Measurements from ENCODE around the gene CACNA2D2. TPM values are rescaled to one million over a fixed set of nuclear protein-coding genes. Genes with fewer than 3 reads are reported as not detected.

The CACNA2D2 gene
- polyA plus RNA-seq, 1 donor from 2014 or later = 0.11 TPM

- Mint-ChIP-seq H3K4me1 (peaks cover 0 to 1% (median 0%) of the 10 kb centered on the region in 3 donors), H3K36me3 (peaks cover 3% of the 10 kb centered on the region), H3K27ac (no peak overlapping the region), H3K4me3 (no peak overlapping the region), H3K9me3 (no peaks in the 10 kb centered on the region), H3K27me3 (peaks cover 1% of the 10 kb centered on the region)
Measured at GRCh38 chr3:50444213-50444612, 59.2 kb downstream of the CACNA2D2 start.

GRCh38 chr3:50442945-50443579 lies 60.4 kb downstream of the CACNA2D2 start:
- H3K27me3 Mint-ChIP-seq = peaks cover 1% of the 10 kb centered on the region
- H3K36me3 Mint-ChIP-seq = peaks cover 3% of the 10 kb centered on the region
- peak overlapping the region in 1 of 3 donors; percentile 50 for H3K27ac Mint-ChIP-seq
- H3K9me3 Mint-ChIP-seq = no peaks in the 10 kb centered on the region
- H3K4me1 Mint-ChIP-seq = peaks cover 0 to 1% (median 0%) of the 10 kb centered on the region in 3 donors
- H3K4me3 Mint-ChIP-seq = no peak overlapping the region

GRCh38 chr3:50441424-50442217 lies 61.8 kb downstream of the CACNA2D2 start:
- no peak overlapping the region for H3K27ac Mint-ChIP-seq
- H3K36me3 Mint-ChIP-seq = peaks cover 3% of the 10 kb centered on the region
- no peak overlapping the region for H3K4me3 Mint-ChIP-seq
- H3K27me3 Mint-ChIP-seq = peaks cover 9% of the 10 kb centered on the region
- H3K9me3 Mint-ChIP-seq = no peaks in the 10 kb centered on the region
- H3K4me1 Mint-ChIP-seq = no peaks in the 10 kb centered on the region

- H3K27me3 Mint-ChIP-seq = peaks cover 11% of the 10 kb centered on the region
- no peaks in the 10 kb centered on the region for H3K4me1 Mint-ChIP-seq
- H3K27ac Mint-ChIP-seq = no peak overlapping the region
- no peak overlapping the region for H3K4me3 Mint-ChIP-seq
- H3K9me3 Mint-ChIP-seq = no peaks in the 10 kb centered on the region
- H3K36me3 Mint-ChIP-seq = peaks cover under 1% of the 10 kb centered on the region
Measured at GRCh38 chr3:50436114-50436674, 67.2 kb downstream of the CACNA2D2 start.

GRCh38 chr3:50435371-50436113 lies 67.9 kb downstream of the CACNA2D2 start:
- Mint-ChIP-seq H3K27ac (no peak overlapping the region), H3K27me3 (peaks cover 11% of the 10 kb centered on the region), H3K4me3 (peak overlapping the region in 1 of 4 donors; percentile 47), H3K9me3 (no peaks in the 10 kb centered on the region), H3K36me3 (no peaks in the 10 kb centered on the region), H3K4me1 (no peaks in the 10 kb centered on the region)

DNA sequence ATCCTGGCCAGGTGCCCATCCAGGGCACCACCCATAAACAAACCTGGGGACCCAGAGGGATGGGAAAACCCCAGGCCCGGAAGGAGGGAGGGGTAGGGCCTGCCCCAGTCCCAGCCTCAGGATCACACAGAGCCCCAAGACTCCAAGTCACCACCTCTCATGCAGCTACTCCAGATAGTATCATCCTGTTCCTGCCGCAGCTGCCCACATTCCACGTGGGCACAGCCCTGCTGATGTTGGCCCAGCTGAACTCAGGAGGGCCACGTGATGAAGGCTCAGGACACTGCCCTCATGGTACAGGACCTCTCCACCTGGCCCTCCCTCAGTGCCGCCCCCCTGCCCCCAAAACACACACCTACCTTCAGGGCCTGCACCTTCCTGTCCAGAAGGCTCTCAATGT lies 69.5 kb downstream of the CACNA2D2 start:
- Mint-ChIP-seq H3K4me3 (no peak overlapping the region), H3K36me3 (no peaks in the 10 kb centered on the region), H3K27ac (no peak overlapping the region), H3K9me3 (no peaks in the 10 kb centered on the region), H3K27me3 (peaks cover 11% of the 10 kb centered on the region), H3K4me1 (peaks cover 0 to 1% (median 0%) of the 10 kb centered on the region in 3 donors)

GRCh38 chr3:50430950-50431435 lies 72.4 kb downstream of the CACNA2D2 start:
- Mint-ChIP-seq H3K9me3 (no peaks in the 10 kb centered on the region), H3K27me3 (peaks cover 7% of the 10 kb centered on the region), H3K4me1 (peaks cover 0 to 1% (median 0%) of the 10 kb centered on the region in 3 donors), H3K27ac (no peak overlapping the region), H3K4me3 (no peak overlapping the region), H3K36me3 (no peaks in the 10 kb centered on the region)

DNA sequence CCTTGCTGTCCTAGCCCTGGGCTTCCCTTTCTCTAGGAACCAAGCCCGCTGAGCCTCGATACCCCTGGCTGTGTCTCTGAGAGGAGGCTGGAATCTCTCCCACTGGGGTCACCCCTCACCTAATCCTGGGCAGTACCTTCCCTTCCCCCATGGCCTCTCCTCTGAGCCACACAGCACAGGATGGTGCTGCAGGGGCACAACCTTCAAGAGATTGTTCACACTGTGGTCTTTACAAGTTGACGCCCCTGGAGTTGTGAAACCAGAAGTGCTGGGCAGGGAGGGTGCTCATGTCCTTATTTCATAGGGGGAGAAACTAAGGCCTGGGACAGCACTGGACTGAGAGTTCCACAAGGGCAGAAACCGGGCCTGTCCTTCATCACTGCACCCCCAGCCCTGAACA lies 73.2 kb downstream of the CACNA2D2 start:
- peaks cover 0 to 1% (median 0%) of the 10 kb centered on the region in 3 donors for H3K4me1 Mint-ChIP-seq
- no peak overlapping the region for H3K27ac Mint-ChIP-seq
- H3K36me3 Mint-ChIP-seq = no peaks in the 10 kb centered on the region
- peaks cover 6% of the 10 kb centered on the region for H3K27me3 Mint-ChIP-seq
- H3K9me3 Mint-ChIP-seq = no peaks in the 10 kb centered on the region
- peak overlapping the region in 1 of 4 donors; percentile 74 for H3K4me3 Mint-ChIP-seq

GRCh38 chr3:50428007-50428633 lies 75.3 kb downstream of the CACNA2D2 start:
- H3K4me3 Mint-ChIP-seq = no peak overlapping the region
- peaks cover 0 to 1% (median 0%) of the 10 kb centered on the region in 3 donors for H3K4me1 Mint-ChIP-seq
- H3K9me3 Mint-ChIP-seq = no peaks in the 10 kb centered on the region

DNA sequence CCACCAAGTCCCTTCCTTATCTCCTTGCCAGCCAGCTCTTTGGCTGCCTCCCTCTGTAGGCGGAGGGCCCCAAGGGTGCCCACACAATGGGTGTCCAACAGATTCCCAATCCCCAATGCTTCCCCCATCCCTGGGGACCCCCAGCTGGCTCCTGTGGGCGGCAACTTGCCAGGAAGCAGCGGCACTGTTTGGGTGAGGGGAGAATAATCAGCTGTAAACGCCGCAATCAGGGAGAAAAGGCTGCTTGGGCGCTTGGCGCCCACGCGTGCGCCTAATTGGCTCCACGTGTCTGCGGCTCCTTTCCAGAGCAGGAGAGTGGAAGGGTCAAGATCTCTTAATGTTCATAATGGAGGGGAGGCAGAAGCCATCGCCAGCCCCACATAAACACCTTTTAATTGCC lies 76.2 kb downstream of the CACNA2D2 start:
- Mint-ChIP-seq H3K4me1 (peaks cover 0 to 1% (median 0%) of the 10 kb centered on the region in 3 donors), H3K9me3 (no peaks in the 10 kb centered on the region), H3K4me3 (no peak overlapping the region), H3K27me3 (peaks cover 5% of the 10 kb centered on the region), H3K27ac (no peak overlapping the region), H3K36me3 (no peaks in the 10 kb centered on the region)

More at GRCh38 chr3:50428007-50428633, 75.3 kb downstream of the CACNA2D2 start:
- no peaks in the 10 kb centered on the region for H3K36me3 Mint-ChIP-seq
- H3K27ac Mint-ChIP-seq = peak overlapping the region in 1 of 3 donors; percentile 75
- H3K27me3 Mint-ChIP-seq = peaks cover 4% of the 10 kb centered on the region

GRCh38 chr3:50425911-50426310 lies 77.5 kb downstream of the CACNA2D2 start:
- Mint-ChIP-seq H3K9me3 (no peaks in the 10 kb centered on the region), H3K36me3 (no peaks in the 10 kb centered on the region), H3K27ac (no peak overlapping the region), H3K4me3 (no peak overlapping the region), H3K27me3 (peaks cover 6% of the 10 kb centered on the region), H3K4me1 (peaks cover 0 to 1% (median 0%) of the 10 kb centered on the region in 3 donors)

DNA sequence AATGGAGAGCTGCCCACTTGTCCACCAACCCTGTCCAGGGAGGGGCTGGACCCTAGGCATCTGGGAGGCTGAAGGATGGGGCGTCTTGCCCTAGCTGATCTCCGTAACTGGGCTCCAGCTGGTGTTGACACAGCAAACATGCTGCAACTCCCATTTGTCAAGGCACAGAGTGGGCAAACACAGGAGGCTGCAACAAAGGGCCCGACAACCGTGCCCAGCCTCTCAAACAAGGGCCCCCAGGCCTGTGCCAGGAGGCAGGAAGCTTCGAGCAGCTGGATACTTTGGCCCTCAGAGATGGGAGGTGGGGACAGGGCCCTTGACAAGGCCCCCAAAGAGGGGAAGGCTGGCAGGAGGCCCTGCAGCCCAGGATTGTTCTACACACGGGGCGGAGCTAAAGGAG lies 79.9 kb downstream of the CACNA2D2 start:
- H3K9me3 Mint-ChIP-seq = no peaks in the 10 kb centered on the region
- H3K27ac Mint-ChIP-seq = peak overlapping the region in 1 of 3 donors; percentile 19
- H3K36me3 Mint-ChIP-seq = no peaks in the 10 kb centered on the region
- H3K4me3 Mint-ChIP-seq = no peak overlapping the region
- H3K27me3 Mint-ChIP-seq = peaks cover 6% of the 10 kb centered on the region
- no peaks in the 10 kb centered on the region for H3K4me1 Mint-ChIP-seq

DNA sequence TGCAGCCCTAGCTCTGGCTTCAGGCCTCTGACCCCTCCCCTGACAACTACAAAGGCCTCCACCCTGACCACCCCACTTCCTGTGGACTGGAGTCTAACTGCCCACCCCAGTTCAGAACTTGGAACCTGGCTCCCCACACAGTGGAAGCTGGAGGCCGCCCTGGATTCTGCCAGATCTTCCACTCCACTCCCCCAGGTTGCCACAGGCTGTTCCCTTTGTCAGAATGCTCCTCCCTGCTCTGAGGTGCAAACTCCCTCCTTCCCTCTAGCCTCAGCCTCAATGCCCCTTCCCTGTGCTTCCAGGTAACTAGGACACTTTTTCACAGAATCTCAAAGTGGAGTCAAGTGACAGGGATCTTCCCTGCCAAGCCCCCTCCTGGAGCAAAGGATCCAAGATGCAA lies 81.3 kb downstream of the CACNA2D2 start:
- H3K27me3 Mint-ChIP-seq = peaks cover 2% of the 10 kb centered on the region
- no peaks in the 10 kb centered on the region for H3K9me3 Mint-ChIP-seq
- H3K36me3 Mint-ChIP-seq = no peaks in the 10 kb centered on the region
- H3K4me3 Mint-ChIP-seq = no peak overlapping the region
- H3K27ac Mint-ChIP-seq = no peak overlapping the region
- H3K4me1 Mint-ChIP-seq = no peaks in the 10 kb centered on the region

DNA sequence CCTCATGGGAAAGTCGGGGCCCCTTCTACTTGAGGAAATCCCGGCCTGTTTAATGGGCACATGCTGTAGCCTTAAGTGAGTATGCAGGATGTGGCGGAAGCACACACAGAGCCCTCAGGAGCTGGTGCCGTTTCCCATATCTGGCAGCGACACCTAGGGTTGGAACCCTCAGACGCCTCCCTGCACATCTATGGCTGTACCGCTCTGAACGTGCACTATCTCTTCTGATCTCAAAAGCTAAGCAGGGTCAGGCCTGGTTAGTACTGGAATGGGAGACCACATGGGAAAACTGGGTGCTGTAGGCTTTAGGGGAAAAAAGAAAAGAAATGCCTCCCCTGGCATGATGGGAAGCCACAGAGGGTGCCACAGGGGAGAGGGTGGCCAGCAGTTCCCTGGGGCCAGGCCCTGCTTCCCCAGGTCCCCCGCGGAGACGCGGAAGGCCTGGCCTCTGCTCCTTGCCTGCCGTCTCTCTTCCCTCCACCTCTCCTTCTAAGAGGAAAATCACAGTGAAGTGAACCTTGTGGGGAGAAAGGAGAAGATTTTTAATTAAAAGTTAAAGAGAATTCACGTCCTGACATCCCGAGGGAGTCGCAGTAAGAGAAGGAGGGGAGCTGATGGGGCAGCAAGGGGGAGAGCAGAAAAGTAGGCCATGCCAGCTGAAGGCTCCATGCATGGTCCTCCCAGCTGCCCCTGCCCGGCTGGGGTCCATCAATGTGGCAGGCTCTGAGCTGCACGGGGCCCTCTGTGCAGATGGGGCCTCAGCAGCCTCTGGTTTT lies 83.7 kb downstream of the CACNA2D2 start:
- no peaks in the 10 kb centered on the region for H3K36me3 Mint-ChIP-seq
- H3K9me3 Mint-ChIP-seq = no peaks in the 10 kb centered on the region
- no peak overlapping the region for H3K4me3 Mint-ChIP-seq
- H3K4me1 Mint-ChIP-seq = no peaks in the 10 kb centered on the region
- peaks cover 2% of the 10 kb centered on the region for H3K27me3 Mint-ChIP-seq
- H3K27ac Mint-ChIP-seq = no peak overlapping the region
